HUES48 (cell line): ENCODE measurements around the gene SF3B4.
"Not testable (repeated sequence)": the region's sequence is repeated elsewhere in the genome, so short reads cannot be mapped to it uniquely, and the experiment has no call there.

Experiments
- H3K27ac ChIP-seq: one replicate; pipeline ENCODE4 v1.7.0; 2013; ENCODE audit warnings: low read depth, low read length, inconsistent platforms
- H3K27me3 ChIP-seq: 2 replicates; pipeline ENCODE4 v1.6.1; 2013; ENCODE audit warnings: mild to moderate bottlenecking, low read length; ENCODE audit not compliant: control insufficient read depth, insufficient read depth
- H3K36me3 ChIP-seq: 2 replicates; pipeline ENCODE4 v1.6.1; 2013; ENCODE audit warnings: low read length; ENCODE audit not compliant: control insufficient read depth, insufficient read depth
- H3K4me1 ChIP-seq: 2 replicates; pipeline ENCODE4 v1.6.1; 2013; ENCODE audit warnings: mild to moderate bottlenecking, low read length; ENCODE audit not compliant: control insufficient read depth, insufficient read depth
- H3K4me3 ChIP-seq: 2 replicates; pipeline ENCODE4 v1.5.1; 2013; ENCODE audit warnings: mild to moderate bottlenecking, low read depth, low read length
- H3K9ac ChIP-seq: 2 replicates; pipeline ENCODE4 v1.6.1; 2013; ENCODE audit warnings: mild to moderate bottlenecking, low read depth, low read length, moderate library complexity
- H3K9me3 ChIP-seq: 2 replicates; pipeline ENCODE4 v1.6.1; 2013; ENCODE audit warnings: low read length; ENCODE audit not compliant: control insufficient read depth, insufficient read depth

SF3B4 gene

DNA sequence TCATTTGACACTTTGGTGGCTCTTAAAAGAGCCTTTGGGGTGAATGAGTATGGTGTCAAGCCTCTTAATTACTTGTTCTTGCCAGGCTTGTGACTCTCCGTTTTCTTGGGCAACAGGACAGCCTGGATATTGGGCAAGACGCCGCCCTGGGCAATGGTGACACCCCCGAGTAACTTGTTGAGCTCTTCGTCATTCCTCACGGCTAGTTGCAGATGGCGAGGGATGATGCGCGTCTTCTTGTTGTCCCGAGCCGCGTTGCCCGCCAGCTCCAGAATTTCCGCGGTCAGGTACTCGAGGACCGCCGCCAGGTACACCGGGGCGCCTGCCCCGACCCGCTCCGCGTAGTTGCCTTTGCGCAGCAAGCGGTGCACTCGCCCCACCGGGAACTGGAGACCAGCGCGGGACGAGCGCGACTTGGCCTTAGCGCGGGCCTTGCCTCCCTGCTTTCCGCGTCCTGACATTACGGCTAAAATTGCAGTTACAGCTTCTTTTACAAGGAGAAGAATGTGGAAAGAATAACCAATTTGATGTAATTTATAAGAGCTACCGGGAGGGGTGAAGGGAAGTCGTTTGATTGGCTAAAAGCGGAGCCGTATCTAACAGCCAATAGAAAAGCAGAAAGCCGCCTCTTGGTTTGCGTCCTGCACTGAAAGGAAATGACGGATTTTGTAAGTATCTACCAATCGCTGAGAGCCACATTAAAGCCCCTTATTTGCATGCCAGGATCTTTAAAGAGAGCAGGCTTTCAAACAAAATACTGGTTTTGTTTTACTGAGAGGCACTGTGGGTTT is 40.0 kb downstream of the SF3B4 start:
- Histone ChIP-seq H3K36me3 (no peaks in the 10 kb centered on the region), H3K27ac (peak overlapping the region; percentile 99), H3K9ac (peak overlapping the region; percentile 95), H3K4me3 (peak overlapping the region; percentile 82), H3K9me3 (no peaks in the 10 kb centered on the region), H3K4me1 (peaks cover 19% of the 10 kb centered on the region), H3K27me3 (no peaks in the 10 kb centered on the region)

DNA sequence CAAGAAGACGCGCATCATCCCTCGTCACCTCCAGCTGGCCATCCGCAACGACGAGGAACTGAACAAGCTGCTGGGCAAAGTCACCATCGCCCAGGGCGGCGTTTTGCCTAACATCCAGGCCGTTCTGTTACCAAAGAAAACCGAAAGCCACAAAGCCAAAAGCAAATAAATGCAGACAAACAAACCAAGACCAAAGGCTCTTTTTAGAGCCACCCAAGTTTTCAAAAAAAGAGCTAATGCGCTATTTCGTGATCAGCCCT is 40.5 kb downstream of the SF3B4 start:
- H3K27me3 ChIP-seq, H3K36me3 ChIP-seq, H3K9me3 ChIP-seq: not testable (repeated sequence)
- peak overlapping the region; percentile 82 for H3K4me3 ChIP-seq
- peak overlapping the region; percentile 99 for H3K27ac ChIP-seq
- H3K9ac ChIP-seq, result peak overlapping the region; percentile 95
- H3K4me1 ChIP-seq, result peaks cover 19% of the 10 kb centered on the region

DNA sequence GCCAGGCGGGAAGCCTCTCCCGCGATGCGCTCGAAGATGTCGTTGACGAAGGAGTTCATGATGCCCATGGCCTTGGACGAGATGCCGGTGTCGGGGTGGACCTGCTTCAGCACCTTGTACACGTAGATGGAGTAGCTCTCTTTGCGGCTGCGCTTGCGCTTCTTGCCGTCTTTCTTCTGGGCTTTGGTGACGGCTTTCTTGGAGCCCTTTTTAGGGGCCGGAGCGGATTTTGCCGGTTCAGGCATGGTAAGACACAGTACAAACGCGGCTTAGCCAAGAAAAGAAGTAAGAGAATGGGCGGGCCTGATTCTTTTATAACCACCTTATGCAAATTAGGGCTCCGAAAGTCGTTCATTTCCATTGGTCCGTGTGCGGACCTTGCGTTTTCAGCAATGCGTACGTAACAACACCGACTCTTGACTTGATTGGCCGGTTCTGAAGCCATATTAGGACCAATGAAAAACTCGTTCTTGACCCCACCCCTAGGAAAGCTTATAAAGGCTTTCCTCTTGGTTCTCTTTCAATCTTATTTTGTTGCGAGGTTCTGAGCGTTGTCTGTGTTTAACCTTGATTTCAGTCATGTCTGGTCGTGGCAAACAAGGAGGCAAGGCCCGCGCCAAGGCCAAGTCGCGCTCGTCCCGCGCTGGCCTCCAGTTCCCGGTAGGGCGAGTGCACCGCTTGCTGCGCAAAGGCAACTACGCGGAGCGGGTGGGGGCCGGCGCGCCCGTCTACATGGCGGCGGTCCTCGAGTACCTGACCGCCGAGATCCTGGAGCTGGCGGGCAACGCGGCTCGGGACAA is 41.0 kb downstream of the SF3B4 start:
- H3K27ac ChIP-seq, result peak overlapping the region; percentile 99
- peaks cover 19% of the 10 kb centered on the region for H3K4me1 ChIP-seq
- peak overlapping the region; percentile 82 for H3K4me3 ChIP-seq
- peak overlapping the region; percentile 98 for H3K9ac ChIP-seq
- H3K27me3 ChIP-seq, result no peaks in the 10 kb centered on the region
- no peaks in the 10 kb centered on the region for H3K36me3 ChIP-seq
- no peaks in the 10 kb centered on the region for H3K9me3 ChIP-seq

DNA sequence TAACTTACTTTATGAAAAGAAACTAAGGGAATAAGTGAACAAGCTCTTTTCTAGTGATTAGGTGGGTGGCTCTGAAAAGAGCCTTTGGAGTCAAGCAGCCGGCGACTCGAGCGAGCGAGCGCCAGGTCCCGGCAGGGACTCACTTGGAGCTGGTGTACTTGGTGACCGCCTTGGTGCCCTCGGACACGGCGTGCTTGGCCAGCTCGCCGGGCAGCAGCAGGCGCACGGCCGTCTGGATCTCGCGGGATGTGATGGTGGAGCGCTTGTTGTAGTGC is 41.5 kb downstream of the SF3B4 start:
- Histone ChIP-seq H3K9ac (peak overlapping the region; percentile 98), H3K4me1 (peaks cover 19% of the 10 kb centered on the region), H3K4me3 (peak overlapping the region; percentile 82), H3K27ac (peak overlapping the region; percentile 99)
- not testable (repeated sequence) for H3K36me3 ChIP-seq, H3K9me3 ChIP-seq, H3K27me3 ChIP-seq

DNA sequence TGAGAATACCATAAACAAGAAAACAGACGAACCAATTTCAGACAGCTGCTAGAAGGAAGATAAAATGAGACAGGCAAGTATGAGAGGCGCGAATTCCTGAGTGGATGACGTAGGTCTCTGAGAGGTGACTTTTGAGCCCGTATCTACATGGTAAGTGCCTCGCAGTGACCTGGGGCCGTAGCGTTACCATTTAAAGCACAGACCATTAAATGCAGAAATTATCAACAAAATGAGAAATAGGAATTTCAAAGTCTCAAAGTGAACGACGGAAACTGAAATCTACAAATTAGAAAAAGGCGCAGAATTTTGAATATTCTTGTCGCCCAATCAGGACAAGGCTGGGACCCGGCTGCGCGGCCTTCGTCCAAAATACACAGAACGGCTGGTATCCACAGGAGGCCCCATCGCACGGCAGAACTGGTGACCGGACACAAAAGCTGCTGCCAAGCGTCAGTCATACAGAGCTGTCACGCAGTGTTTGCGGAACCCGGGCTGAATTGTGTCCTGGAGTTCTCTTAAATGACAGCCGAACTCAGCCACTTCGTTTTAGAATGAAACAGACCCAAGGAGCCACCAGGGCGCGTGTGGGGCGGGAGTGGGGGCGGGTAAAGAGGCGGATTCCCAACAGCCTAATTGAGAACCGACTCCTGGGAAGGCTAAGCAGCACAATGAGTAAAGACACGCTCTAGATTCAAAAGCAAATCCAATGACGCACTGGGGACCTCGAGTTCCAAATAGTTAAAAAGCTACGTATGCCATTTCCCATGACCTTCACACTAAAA is 42.1 kb downstream of the SF3B4 start:
- no peaks in the 10 kb centered on the region for H3K9me3 ChIP-seq
- peak overlapping the region; percentile 82 for H3K4me3 ChIP-seq
- no peaks in the 10 kb centered on the region for H3K36me3 ChIP-seq
- H3K27ac ChIP-seq, result peak overlapping the region; percentile 99
- peaks cover 19% of the 10 kb centered on the region for H3K4me1 ChIP-seq
- H3K27me3 ChIP-seq, result no peaks in the 10 kb centered on the region
- H3K9ac ChIP-seq, result peak overlapping the region; percentile 98

DNA sequence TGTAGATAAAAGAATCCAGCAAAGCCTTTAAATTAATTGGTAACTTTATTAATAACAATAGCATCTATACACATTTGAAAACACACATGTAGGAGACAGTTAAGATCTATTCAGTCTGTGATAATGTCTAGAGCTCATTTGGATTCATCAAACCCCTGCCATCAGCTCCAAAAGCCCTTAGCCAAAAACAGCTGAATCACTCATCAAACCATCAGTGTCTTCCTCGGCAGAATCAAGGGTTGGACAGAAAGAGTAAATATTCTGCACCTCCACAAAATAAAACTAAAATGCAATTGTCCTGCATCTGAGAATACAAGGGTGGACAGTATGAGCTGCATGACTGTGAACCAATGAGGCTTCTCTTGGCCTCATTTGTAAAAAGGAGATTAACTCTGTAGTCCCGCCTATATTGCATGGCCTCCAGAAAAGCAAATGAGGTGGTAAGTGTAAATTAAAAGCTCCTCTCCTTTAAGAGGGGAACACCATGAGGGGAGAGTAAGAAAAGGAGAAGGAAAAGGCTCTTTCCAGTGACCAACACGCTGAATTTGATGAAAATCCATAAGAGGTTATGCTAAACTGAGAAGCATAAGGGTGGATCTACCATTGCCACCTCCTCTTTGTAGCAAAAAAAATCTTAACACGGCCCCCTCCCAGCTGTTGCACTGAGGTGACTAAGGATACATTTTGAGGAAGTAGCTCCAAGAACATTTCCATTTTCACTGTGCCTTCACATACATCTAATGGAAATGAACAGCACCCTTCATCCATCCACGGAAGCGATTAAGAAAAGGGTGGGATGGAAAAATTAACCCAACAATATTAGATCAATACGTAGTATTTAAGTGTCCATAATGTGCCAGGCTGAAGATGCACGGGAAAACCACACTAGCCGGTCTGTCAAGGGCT is 42.9 kb downstream of the SF3B4 start:
- Histone ChIP-seq H3K4me1 (peaks cover 19% of the 10 kb centered on the region), H3K27me3 (no peaks in the 10 kb centered on the region), H3K36me3 (no peaks in the 10 kb centered on the region), H3K9ac (peak overlapping the region; percentile 98), H3K9me3 (no peaks in the 10 kb centered on the region), H3K27ac (peak overlapping the region; percentile 99), H3K4me3 (peak overlapping the region; percentile 82)

DNA sequence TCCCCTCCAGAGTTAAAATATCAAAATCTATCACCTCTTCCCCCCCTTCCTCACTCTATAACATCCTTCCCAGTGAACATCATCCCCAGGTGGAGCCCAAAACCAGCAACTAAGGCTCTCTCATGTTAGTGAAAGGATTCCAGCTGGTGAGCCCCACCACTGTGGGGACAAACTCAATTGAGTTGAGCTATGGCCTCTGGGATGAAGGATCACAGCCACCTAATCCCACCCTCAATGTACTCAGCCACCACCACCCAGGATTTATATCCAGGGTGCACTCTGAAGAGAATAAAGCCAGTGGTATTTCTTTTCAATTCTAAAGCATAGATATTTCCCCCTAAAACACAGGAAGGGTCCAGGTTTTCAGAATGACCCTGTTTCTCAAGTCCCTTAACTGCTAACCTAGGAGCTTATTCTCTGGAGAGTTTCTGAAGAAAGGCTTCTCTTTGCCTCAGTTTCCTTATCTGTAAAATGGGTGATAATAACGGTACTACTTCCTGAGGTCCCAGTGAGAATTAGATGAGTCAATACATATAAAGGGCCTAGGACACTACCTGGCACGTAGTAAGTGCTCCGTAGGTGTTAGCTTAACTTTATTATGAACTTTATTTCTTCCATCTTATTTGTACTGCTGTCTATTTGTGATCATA is 43.9 kb downstream of the SF3B4 start:
- peaks cover 15% of the 10 kb centered on the region for H3K4me1 ChIP-seq
- no peaks in the 10 kb centered on the region for H3K9me3 ChIP-seq
- H3K4me3 ChIP-seq, result peak overlapping the region; percentile 82; the same call in 1 of the 2 replicates
- H3K36me3 ChIP-seq, result no peaks in the 10 kb centered on the region
- peak overlapping the region; percentile 98; the same call in 1 of the 2 replicates for H3K9ac ChIP-seq
- H3K27ac ChIP-seq, result no peak overlapping the region
- H3K27me3 ChIP-seq, result no peaks in the 10 kb centered on the region

DNA sequence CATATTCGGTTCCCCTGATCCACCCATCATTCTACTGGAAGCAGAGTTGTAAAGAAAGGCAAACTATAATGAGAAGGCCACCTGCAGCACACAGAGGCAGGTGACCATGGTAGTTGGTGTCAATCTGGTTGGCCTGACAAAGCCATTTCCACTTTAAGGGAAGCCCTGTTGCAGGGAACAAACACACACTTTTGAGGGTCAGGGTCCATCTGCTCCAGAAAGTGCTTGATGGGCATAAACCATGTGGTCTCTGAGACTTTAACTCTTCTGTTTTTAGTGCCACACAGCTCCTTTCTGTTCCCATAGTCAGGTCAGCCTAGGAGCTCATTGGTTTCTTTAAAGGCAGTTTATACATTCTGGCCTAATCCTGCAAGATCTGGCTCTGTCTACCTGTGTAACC is 45.7 kb downstream of the SF3B4 start:
- no peaks in the 10 kb centered on the region for H3K9me3 ChIP-seq
- no peak overlapping the region for H3K9ac ChIP-seq
- H3K27me3 ChIP-seq, result no peaks in the 10 kb centered on the region
- H3K4me1 ChIP-seq, result peaks cover 13% of the 10 kb centered on the region
- H3K4me3 ChIP-seq, result no peak overlapping the region
- H3K27ac ChIP-seq, result no peak overlapping the region
- no peaks in the 10 kb centered on the region for H3K36me3 ChIP-seq

DNA sequence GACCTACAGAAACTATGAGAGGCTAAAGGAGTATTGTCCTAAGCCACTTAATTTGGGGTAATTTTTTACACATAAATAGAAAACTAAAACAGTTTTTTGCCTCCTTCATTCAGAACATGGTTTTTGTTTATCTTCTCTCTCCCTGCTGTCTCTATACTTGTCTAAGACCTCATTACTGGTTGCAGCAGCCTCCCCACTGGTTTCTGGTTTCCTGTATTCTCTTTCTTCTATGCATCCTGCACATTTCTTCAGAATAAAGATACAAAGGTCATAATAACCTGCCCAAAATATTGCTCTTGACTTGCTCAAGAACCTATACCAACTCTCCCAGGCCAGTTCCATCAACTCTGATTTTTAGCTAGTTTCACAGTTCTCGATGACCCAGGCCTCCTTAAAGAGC is 48.0 kb downstream of the SF3B4 start:
- Histone ChIP-seq H3K9me3 (no peaks in the 10 kb centered on the region), H3K36me3 (no peaks in the 10 kb centered on the region), H3K27ac (no peak overlapping the region), H3K4me1 (peaks cover 9% of the 10 kb centered on the region), H3K27me3 (no peaks in the 10 kb centered on the region), H3K4me3 (no peak overlapping the region), H3K9ac (no peak overlapping the region)

DNA sequence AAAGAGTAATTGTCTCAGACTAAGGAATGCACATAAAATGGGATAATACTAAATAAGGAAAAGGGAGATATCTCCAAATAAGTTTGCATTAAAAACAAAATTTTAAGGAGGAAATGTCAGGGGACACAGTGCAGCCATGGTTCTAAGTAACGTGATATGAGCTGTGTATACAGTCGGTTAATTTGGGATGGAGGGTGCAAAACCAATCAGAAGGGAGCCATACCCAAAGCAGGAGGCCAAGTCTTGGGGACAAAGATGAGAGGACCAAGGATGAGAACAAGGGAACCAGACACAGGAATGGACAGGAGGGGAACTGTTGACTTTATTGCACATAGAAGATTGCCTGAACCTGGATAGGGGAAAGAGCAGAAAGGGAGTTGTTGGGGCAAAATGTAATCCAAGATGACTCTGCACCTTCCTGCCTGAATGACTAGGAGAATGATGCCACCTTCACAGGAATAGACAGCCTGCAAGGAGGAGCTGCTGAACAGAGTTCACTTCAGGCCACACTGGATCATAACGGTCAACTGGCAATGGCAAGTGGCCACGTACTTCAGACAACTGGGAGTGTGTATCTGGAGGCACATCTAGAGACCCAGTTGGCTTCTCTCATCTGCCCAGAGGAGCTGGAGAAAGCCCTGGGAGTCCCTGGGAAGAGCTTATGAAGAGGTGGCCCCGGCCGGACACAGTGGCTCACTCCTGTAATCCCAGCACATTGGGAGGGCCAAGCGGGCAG is 50.2 kb downstream of the SF3B4 start:
- Histone ChIP-seq H3K4me1 (no peaks in the 10 kb centered on the region), H3K27ac (no peak overlapping the region), H3K27me3 (no peaks in the 10 kb centered on the region), H3K4me3 (no peak overlapping the region), H3K36me3 (no peaks in the 10 kb centered on the region), H3K9me3 (no peaks in the 10 kb centered on the region), H3K9ac (no peak overlapping the region)
